Nucleus accumbens (tissue), 56 donors: Measurements from ENCODE around the gene OXLD1.
"Not testable (repeated sequence)": the region's sequence is repeated elsewhere in the genome, so short reads cannot be mapped to it uniquely, and the experiment has no call there.

ENCODE experiments used
- DNase-seq, 56 donors: peaks; one replicate each; lab custom pipeline; 2025; lab: John Stamatoyannopoulos, UW

OXLD1 gene

DNA sequence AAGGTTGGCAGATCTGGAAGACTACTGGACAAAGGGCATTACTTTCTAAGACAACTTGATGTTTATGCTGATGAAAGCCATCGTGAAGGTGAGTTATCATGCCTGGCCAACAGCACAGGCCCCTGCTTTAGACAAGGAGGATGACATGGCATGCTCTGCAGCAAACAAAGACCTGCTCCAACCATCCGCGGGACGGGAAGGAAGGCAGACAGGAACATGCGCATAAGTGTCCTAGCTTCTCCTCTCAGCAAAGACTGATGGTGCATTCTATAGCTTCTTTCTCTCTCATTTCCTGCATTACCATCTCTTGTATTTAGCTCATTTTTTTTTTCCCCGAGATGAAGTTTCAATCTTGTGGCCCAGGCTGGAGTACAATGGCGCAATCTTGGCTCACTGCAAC, 34.9 kb downstream of the OXLD1 start:
- DNase-seq, result no peak

DNA sequence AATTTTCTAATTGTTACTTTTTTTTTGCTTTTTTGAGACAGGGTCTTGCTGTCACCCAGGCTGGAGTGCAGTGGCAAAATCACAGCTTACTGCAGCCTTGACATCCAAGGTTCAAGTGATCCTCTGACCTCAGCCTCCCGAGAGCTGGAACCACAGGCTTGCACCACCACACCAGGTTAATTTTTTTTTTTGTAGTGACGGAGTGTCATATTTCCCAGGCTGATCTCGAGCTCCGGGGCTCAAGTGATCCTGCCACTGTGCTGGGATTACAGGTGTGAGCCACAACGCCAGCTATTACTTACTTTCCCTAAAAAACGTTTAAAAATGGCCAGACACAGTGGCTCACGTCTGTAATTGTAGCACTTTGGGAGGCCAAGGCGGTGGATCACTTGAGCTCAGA, 36.1 kb downstream of the OXLD1 start:
- no peak for DNase-seq

DNA sequence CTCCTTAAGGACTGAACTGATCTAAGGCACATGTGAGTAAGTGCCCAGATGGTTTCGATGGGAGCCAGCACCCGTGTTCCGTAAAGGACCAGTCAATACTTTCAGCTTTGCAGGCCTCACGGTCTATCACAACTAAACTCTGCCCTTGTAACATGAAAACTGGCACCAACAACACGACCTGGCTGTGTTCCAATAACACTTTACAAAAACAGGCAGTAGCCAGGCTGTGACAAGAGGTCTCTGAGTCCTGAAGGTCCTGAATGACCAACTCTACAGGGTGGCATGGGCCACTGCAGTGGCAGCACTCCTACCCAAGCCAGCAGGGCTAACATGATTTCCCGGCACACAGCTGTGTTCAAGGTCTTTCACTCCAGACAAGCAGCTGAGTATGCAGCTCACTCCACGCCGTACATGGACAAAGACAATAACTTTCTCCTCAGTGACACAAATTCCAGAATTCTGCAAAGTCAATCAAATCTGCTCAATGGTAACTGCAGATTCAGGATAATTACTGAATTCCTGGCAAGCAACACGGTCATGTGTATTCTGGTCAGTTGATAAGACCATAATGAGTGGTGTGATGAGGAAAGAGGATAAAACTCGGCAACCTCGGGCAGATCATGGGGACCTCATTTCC, 44.8 kb downstream of the OXLD1 start:
- peak in 5 of 56 donors; percentile 3 to 36 (median 12) for DNase-seq

DNA sequence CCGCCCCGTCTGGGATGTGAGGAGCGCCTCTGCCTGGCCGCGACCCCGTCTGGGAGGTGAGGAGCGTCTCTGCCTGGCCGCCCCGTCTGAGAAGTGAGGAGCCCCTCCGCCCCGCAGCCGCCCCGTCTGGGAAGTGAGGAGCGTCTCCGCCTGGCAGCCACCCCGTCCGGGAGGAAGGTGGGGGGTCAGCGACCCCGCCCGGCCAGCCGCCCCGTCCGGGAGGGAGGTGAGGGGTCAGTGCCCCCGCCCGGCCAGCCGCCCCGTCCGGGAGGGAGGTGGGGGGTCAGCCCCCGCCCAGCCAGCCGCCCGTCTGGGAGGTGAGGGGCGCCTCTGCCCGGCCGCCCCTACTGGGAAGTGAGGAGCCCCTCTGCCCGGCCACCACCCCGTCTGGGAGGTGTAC, 48.1 kb downstream of the OXLD1 start:
- DNase-seq, result not testable (repeated sequence)

DNA sequence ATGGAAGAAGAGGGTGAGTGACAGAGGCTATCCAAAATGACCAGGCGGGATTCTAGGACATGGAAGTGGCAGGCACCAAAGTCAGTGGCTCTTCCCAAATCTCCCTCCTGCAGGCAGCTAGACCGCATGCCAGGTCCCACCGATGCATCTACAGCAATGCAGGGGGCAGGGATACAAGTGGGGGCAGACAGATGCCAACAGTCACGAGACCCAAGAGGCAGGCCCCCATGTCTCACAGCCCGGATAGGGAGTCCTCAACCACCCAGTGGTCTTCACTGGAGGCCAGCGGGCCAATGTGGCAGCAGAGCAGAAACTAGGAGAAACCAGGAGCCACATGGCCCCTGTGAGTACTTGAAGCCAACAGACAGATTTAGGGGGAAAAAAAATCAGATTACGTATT, 49.5 kb downstream of the OXLD1 start:
- DNase-seq, result no peak

DNA sequence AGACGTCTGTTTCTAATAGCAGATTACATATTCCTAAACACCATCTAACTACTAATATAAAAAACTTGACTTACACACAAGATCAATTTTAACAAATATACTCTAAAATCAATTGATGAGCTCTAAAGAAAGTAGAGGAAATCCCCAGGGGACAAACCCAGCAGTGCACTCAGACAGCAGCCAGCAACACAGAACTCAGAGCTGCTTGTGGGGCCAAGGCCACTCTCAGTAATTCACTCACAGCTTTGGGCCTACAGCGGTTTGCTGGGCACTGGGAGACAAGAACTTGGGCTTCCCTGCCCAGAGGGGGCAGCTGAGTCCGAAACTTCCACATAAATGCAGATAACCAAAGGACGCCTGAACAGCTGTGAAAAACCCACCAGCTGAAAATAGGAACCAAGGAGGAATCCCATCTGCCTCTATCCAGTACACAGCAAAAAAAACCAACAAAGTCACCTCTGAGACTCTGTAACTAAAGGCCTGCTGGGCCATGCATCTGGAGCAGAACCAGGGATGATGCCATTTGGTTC, 50.9 kb downstream of the OXLD1 start:
- no peak for DNase-seq
